HEK293 (cell line): ENCODE measurements around the gene EGR2.
"Not testable (repeated sequence)": the region's sequence is repeated elsewhere in the genome, so short reads cannot be mapped to it uniquely, and the experiment has no call there.

Experiments used
- YY1 ChIP-seq: fragments of 450-650 bp; formaldehyde crosslinking; IDR thresholded peaks from 2 replicates; pipeline ENCODE4 v1.5.1; 2018; ENCODE audit warnings: missing biosample characterization, missing genetic modification characterization
- ZBTB7A ChIP-seq: fragments of 450-650 bp; formaldehyde crosslinking; IDR thresholded peaks from 2 replicates; pipeline ENCODE4 v1.5.1; 2016; ENCODE audit warnings: low read depth, missing biosample characterization, missing genetic modification characterization
- ZFP41 ChIP-seq: fragments of 450-650 bp; formaldehyde crosslinking; IDR thresholded peaks from 2 replicates; pipeline ENCODE4 v1.5.1; 2016; ENCODE audit warnings: missing biosample characterization, missing genetic modification characterization, borderline replicate concordance
- ZNF548 ChIP-seq: fragments of 450-650 bp; formaldehyde crosslinking; IDR thresholded peaks from 2 replicates; pipeline ENCODE4 v1.5.1; 2016; ENCODE audit warnings: missing biosample characterization, missing genetic modification characterization
- ZNF560 ChIP-seq: fragments of 450-650 bp; formaldehyde crosslinking; IDR thresholded peaks from 2 replicates; pipeline ENCODE4 v1.5.1; 2017; ENCODE audit warnings: missing biosample characterization, missing genetic modification characterization, borderline replicate concordance
- TF ChIP-seq, protein P1 (sequence below): fragments of 450-650 bp; formaldehyde crosslinking; IDR thresholded peaks from 2 replicates; pipeline ENCODE4 v1.5.1; 2016; ENCODE audit warnings: missing biosample characterization, missing genetic modification characterization

- TF ChIP-seq ZBTB7A, ZFP41, YY1, ZNF548, ZNF560 (tag by site-specific recombination): not testable (repeated sequence)
- TF ChIP-seq, protein P1, sequence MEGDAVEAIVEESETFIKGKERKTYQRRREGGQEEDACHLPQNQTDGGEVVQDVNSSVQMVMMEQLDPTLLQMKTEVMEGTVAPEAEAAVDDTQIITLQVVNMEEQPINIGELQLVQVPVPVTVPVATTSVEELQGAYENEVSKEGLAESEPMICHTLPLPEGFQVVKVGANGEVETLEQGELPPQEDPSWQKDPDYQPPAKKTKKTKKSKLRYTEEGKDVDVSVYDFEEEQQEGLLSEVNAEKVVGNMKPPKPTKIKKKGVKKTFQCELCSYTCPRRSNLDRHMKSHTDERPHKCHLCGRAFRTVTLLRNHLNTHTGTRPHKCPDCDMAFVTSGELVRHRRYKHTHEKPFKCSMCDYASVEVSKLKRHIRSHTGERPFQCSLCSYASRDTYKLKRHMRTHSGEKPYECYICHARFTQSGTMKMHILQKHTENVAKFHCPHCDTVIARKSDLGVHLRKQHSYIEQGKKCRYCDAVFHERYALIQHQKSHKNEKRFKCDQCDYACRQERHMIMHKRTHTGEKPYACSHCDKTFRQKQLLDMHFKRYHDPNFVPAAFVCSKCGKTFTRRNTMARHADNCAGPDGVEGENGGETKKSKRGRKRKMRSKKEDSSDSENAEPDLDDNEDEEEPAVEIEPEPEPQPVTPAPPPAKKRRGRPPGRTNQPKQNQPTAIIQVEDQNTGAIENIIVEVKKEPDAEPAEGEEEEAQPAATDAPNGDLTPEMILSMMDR (tag by site-specific recombination) = not testable (repeated sequence)
Observed at GRCh38 chr10:62784537-62784936, 31.6 kb downstream of the EGR2 start.
